PC-3 (cell line): Measurements from ENCODE around the gene TP63. TPM values are rescaled to one million over a fixed set of nuclear protein-coding genes. Genes with fewer than 3 reads are reported as not detected.

Experiments used
- ATAC-seq: fragments of 200-7000 bp; cut with Tn5 transposase; 2 replicates; pipeline ENCODE4 v1.9.1; 2020; ENCODE audit warnings: mild to moderate bottlenecking, moderate library complexity
- BruUV-seq: library from RNA; stranded (reverse); fragments of 400-500 nt; replicated peaks from 2 replicates; lab custom pipeline; 2021; lab: Mats Ljungman, UMichigan
- CTCF ChIA-PET: fragments of 300-600 bp; sonication (Branson Sonifier 250); formaldehyde crosslinking; loops from one replicate; lab custom pipeline; 2022; ENCODE audit warnings: antibody characterized with exemption; lab: Charles Lee
- POLR2A ChIA-PET: fragments of 300-600 bp; sonication (Branson Sonifier 250); formaldehyde crosslinking; loops from one replicate; lab custom pipeline; 2022; ENCODE audit warnings: antibody characterized with exemption; ENCODE audit not compliant: unreplicated experiment; lab: Charles Lee
- DNase-seq: peaks from one replicate; pipeline ENCODE4 v3.0.0-alpha.2; 2015
- H2AFZ ChIP-seq: fragments of 300-600 bp; sonication (generic); 2 replicates; pipeline ENCODE4 v1.6.0; 2016; ENCODE audit warnings: antibody characterized with exemption, low read length
- H3F3A ChIP-seq: fragments of 300-600 bp; sonication (generic); one replicate; pipeline ENCODE4 v1.6.0; 2017; ENCODE audit warnings: antibody characterized with exemption, low read length, control low read depth, mild to moderate bottlenecking; ENCODE audit not compliant: unreplicated experiment
- H3K27ac ChIP-seq: fragments of 300-600 bp; sonication (generic); 2 replicates; pipeline ENCODE4 v1.5.1; 2016; ENCODE audit warnings: mild to moderate bottlenecking, low read length
- H3K27me3 ChIP-seq: fragments of 300-600 bp; sonication (generic); 2 replicates; pipeline ENCODE4 v1.6.1; 2016; ENCODE audit warnings: low read length, mixed read lengths
- H3K36me3 ChIP-seq: fragments of 300-600 bp; sonication (generic); 2 replicates; pipeline ENCODE4 v1.6.1; 2016; ENCODE audit warnings: low read depth, mixed run types, low read length, mixed read lengths
- H3K4me1 ChIP-seq: fragments of 300-600 bp; sonication (generic); 2 replicates; pipeline ENCODE4 v1.5.1; 2016; ENCODE audit warnings: low read length; ENCODE audit not compliant: insufficient read depth
- H3K4me2 ChIP-seq: fragments of 300-600 bp; sonication (generic); 2 replicates; pipeline ENCODE4 v1.6.0; 2016; ENCODE audit warnings: low read length
- H3K4me3 ChIP-seq: fragments of 300-600 bp; sonication (generic); 2 replicates; pipeline ENCODE4 v1.5.1; 2016; ENCODE audit warnings: mild to moderate bottlenecking, low read length, mixed read lengths
- H3K79me2 ChIP-seq: fragments of 300-600 bp; sonication (generic); 2 replicates; pipeline ENCODE4 v1.6.1; 2017; ENCODE audit warnings: low read length, mixed read lengths
- H3K9ac ChIP-seq: fragments of 300-600 bp; sonication (generic); 2 replicates; pipeline ENCODE4 v1.6.0; 2016; ENCODE audit warnings: mild to moderate bottlenecking, low read length
- H3K9me2 ChIP-seq: fragments of 300-600 bp; sonication (generic); replicated peaks from 2 replicates; pipeline ENCODE4 v1.6.1; 2016; ENCODE audit warnings: mixed run types, low read length, mixed read lengths
- H3K9me3 ChIP-seq: fragments of 300-600 bp; sonication (generic); 2 replicates; pipeline ENCODE4 v1.6.1; 2016; ENCODE audit warnings: low read length, mixed read lengths
- H4K20me1 ChIP-seq: fragments of 300-600 bp; sonication (generic); 2 replicates; pipeline ENCODE4 v1.6.1; 2016; ENCODE audit warnings: low read length, mixed read lengths
- EZH2 ChIP-seq: fragments of 300-600 bp; sonication (generic); IDR thresholded peaks from one replicate; pipeline ENCODE4 v1.6.1; 2017; ENCODE audit warnings: antibody characterized with exemption, mild to moderate bottlenecking, low read length; ENCODE audit not compliant: unreplicated experiment
- EZH2phosphoT487 ChIP-seq: fragments of 300-600 bp; sonication (generic); IDR thresholded peaks from 2 replicates; pipeline ENCODE4 v1.6.1; 2018; ENCODE audit warnings: mild to moderate bottlenecking, antibody characterized with exemption, low read length, borderline replicate concordance
- intact Hi-C: fragments of 100-400 bp; cut with micrococcal nuclease; formaldehyde crosslinking; loops from 2 replicates; pipeline ENCODE4 v1.9.0; 2023
- total RNA-seq: library from RNA; depleted of rRNA; stranded (reverse); fragments of >200 nt; gene quantifications from 2 replicates; pipeline ENCODE4 v1.2.3, GENCODE V29; 2014
- TF ChIP-seq, protein P1 (sequence below): fragments of 300-600 bp; sonication (generic); conservative IDR thresholded peaks from 2 replicates; pipeline ENCODE4 v1.5.1; 2017; ENCODE audit warnings: antibody characterized with exemption, low read depth, mild to moderate bottlenecking, low read length

The TP63 gene
- total RNA-seq, 1 experiment from 2014 or later = 0.29 TPM

DNA sequence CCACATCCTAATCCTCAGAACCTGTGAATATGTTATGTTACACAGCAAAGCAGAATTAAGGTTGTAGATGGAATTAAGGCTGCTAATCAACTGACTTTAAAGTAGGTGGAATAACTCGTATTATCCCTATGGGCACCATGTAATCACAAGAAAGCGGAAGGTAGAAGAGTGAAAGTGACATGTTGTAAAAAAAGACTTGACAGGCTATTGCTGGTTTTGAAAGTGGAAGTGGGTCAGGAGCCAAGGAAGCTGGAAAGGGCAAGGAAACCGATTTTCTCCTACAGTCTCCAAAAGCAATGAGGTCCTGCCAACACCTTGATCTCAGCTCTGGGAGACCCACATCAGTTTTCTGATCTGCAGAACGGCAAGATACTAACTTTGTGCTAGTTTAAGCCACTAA, 6.6 kb downstream of the TP63 start:
- no peak overlapping the region for H3K9ac ChIP-seq
- intact Hi-C loops = no loop called here
- H4K20me1 ChIP-seq = no peaks in the 10 kb centered on the region
- no peaks in the 10 kb centered on the region for H3K36me3 ChIP-seq
- TF ChIP-seq EZH2 (no peak), EZH2phosphoT487 (no peak)
- TF ChIP-seq, protein P1, sequence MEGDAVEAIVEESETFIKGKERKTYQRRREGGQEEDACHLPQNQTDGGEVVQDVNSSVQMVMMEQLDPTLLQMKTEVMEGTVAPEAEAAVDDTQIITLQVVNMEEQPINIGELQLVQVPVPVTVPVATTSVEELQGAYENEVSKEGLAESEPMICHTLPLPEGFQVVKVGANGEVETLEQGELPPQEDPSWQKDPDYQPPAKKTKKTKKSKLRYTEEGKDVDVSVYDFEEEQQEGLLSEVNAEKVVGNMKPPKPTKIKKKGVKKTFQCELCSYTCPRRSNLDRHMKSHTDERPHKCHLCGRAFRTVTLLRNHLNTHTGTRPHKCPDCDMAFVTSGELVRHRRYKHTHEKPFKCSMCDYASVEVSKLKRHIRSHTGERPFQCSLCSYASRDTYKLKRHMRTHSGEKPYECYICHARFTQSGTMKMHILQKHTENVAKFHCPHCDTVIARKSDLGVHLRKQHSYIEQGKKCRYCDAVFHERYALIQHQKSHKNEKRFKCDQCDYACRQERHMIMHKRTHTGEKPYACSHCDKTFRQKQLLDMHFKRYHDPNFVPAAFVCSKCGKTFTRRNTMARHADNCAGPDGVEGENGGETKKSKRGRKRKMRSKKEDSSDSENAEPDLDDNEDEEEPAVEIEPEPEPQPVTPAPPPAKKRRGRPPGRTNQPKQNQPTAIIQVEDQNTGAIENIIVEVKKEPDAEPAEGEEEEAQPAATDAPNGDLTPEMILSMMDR = no peak
- ATAC-seq = no peak
- H3K27ac ChIP-seq = no peak overlapping the region
- no peaks in the 10 kb centered on the region for H3K79me2 ChIP-seq
- H3K4me2 ChIP-seq = no peak overlapping the region
- H3K4me1 ChIP-seq = peaks cover 17% of the 10 kb centered on the region
- ChIA-PET POLR2A (no interaction called here), CTCF (no interaction called here)
- H3K9me2 ChIP-seq = no peaks in the 10 kb centered on the region
- H3K4me3 ChIP-seq = no peak overlapping the region
- H3K27me3 ChIP-seq = no peaks in the 10 kb centered on the region
- no peak overlapping the region for H2AFZ ChIP-seq
- no TSS peak for BruUV-seq
- H3K9me3 ChIP-seq = no peaks in the 10 kb centered on the region
- H3F3A ChIP-seq = no peaks in the 10 kb centered on the region
- no peak for DNase-seq

DNA sequence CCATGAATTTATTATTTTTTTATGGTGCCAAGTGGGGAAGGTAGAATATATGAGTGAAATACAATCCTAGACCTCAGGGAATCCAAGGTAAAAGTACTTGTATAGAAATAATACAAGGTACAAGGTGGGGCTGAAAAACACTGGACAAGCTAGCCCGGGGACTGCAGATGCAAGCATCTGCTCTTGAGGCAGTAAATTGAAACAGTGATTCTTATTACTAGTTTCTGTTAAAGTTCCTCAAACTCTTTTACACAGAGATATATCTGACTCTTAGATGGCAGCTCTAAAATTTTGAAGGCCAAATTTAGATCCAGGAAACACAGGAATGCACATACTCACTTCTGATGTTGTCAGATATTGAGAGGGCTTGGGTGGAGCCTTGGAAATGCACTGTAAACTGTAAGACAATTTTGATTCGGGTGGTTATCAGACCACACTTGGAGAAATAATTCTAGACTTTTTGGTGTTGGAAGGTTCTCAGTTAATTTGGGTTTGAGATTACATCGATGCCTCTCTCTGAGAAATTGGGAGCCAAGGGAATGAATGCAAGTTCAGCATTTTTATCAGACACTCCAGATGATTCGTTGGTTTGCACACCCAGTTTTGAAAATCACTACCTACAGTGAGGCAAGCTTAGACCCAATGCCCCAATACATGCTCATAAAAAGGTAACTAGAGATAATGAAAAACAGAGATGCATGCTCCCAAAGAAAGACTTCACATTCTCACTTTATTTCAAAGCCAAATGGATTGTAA, 7.3 kb downstream of the TP63 start:
- BruUV-seq = no TSS peak

More for the DNA sequence above, 7.3 kb downstream of the TP63 start:
- no peaks in the 10 kb centered on the region for H3K9me2 ChIP-seq
- H3K4me2 ChIP-seq = no peak overlapping the region
- no peaks in the 10 kb centered on the region for H3K36me3 ChIP-seq
- DNase-seq = no peak
- no peak overlapping the region for H3K9ac ChIP-seq
- CTCF ChIA-PET = no interaction called here
- H3K4me3 ChIP-seq = no peak overlapping the region
- H3F3A ChIP-seq = no peaks in the 10 kb centered on the region
- H3K27me3 ChIP-seq = no peaks in the 10 kb centered on the region
- H3K4me1 ChIP-seq = peaks cover 17% of the 10 kb centered on the region
- intact Hi-C loops = no loop called here
- no peak overlapping the region for H3K27ac ChIP-seq
- no peak overlapping the region for H2AFZ ChIP-seq
- POLR2A ChIA-PET = no interaction called here
- no peak for ATAC-seq
- no peaks in the 10 kb centered on the region for H4K20me1 ChIP-seq
- TF ChIP-seq EZH2phosphoT487 (no peak), EZH2 (no peak)
- TF ChIP-seq, protein P1 = no peak
- H3K79me2 ChIP-seq = no peaks in the 10 kb centered on the region
- no peaks in the 10 kb centered on the region for H3K9me3 ChIP-seq
